ENCODE measurements around the gene TRIM8.

- TF ChIP-seq CTCF (conservative IDR thresholded peaks at IDR 0.05; ENCODE audit: low read length), result no peak
- TF ChIP-seq EZH2phosphoT487 (IDR thresholded peaks at IDR 0.05; ENCODE audit: borderline replicate concordance), result no peak
Observed at GRCh38 chr10:102698894-102699293, 54.6 kb downstream of the TRIM8 start.

All from Loucy (cell line).